Uterus (tissue), 4 donors: Measurements from ENCODE around the gene CADPS2. TPM values are rescaled to one million over a fixed set of nuclear protein-coding genes. Genes with fewer than 3 reads are reported as not detected.

Experiments used
- DNase-seq, 2 donors: peaks; one replicate each; pipeline ENCODE4 v3.0.0-alpha.2; 2019 to 2020
- H3K27ac ChIP-seq, 2 donors: fragments of 200-600 bp; sonication (generic); 1 replicate in 1 of 2; 2 replicates in 1 of 2; pipeline ENCODE4 v1.5.1; 2016 to 2018
- H3K27me3 ChIP-seq, 2 donors: fragments of 200-600 bp; sonication (generic); one replicate each; pipeline ENCODE4 v1.5.1; 2018 to 2019; ENCODE audit warnings: control low read depth in 1 of 2
- H3K36me3 ChIP-seq, 2 donors: fragments of 200-600 bp; sonication (generic); one replicate each; pipeline ENCODE4 v1.5.1; 2019; ENCODE audit warnings: control low read depth in 1 of 2
- H3K4me1 ChIP-seq, 2 donors: fragments of 200-600 bp; sonication (generic); one replicate each; pipeline ENCODE4 v1.5.1; 2018 to 2019; ENCODE audit warnings: control low read depth in 1 of 2
- H3K4me3 ChIP-seq, 2 donors: fragments of 200-600 bp; sonication (generic); 1 replicate in 1 of 2; 2 replicates in 1 of 2; pipeline ENCODE4 v1.5.1; 2018 to 2019; ENCODE audit warnings: mild to moderate bottlenecking in 1 of 2
- H3K9me3 ChIP-seq, 2 donors: fragments of 200-600 bp; sonication (generic); one replicate each; pipeline ENCODE4 v1.5.1; 2019; ENCODE audit warnings: control low read depth in 1 of 2
- POLR2A ChIP-seq, 2 donors: fragments of 450-650 bp; IDR thresholded peaks; one replicate each; pipeline ENCODE4 v1.6.1; 2016; ENCODE audit warnings: antibody characterized with exemption in 2 of 2, mild to moderate bottlenecking in 1 of 2, moderate library complexity in 1 of 2
- intact Hi-C: fragments of 100-400 bp; cut with DNase I; formaldehyde crosslinking; loops from one replicate; pipeline ENCODE4 v1.15.1; 2023; ENCODE audit warnings: low total_unique reads
- total RNA-seq, 4 donors: library from RNA; depleted of rRNA in 3 of 4; stranded (reverse); fragments of >200 nt in 3 of 4; gene quantifications; one replicate each; pipeline versions ENCODE4 v1.1.0 to v1.2.4, GENCODE V29; 2014 to 2023
- TF ChIP-seq, protein P1 (sequence below), 4 experiments: fragments of 200-600 bp in 2 of 4; fragments of 450-650 bp in 2 of 4; sonication (generic) in 2 of 4; IDR thresholded peaks; one replicate each; pipeline ENCODE4 v1.5.1; 2016 to 2019; ENCODE audit warnings: antibody characterized with exemption in 4 of 4, mild to moderate bottlenecking in 2 of 4, moderate library complexity in 1 of 4
- donor health status: DM: yes; HTN: yes; CAD: no.

CADPS2 gene
- total RNA-seq, 4 donors from 2014 or later, result 11.5 to 119 (median 36.8) TPM

DNA sequence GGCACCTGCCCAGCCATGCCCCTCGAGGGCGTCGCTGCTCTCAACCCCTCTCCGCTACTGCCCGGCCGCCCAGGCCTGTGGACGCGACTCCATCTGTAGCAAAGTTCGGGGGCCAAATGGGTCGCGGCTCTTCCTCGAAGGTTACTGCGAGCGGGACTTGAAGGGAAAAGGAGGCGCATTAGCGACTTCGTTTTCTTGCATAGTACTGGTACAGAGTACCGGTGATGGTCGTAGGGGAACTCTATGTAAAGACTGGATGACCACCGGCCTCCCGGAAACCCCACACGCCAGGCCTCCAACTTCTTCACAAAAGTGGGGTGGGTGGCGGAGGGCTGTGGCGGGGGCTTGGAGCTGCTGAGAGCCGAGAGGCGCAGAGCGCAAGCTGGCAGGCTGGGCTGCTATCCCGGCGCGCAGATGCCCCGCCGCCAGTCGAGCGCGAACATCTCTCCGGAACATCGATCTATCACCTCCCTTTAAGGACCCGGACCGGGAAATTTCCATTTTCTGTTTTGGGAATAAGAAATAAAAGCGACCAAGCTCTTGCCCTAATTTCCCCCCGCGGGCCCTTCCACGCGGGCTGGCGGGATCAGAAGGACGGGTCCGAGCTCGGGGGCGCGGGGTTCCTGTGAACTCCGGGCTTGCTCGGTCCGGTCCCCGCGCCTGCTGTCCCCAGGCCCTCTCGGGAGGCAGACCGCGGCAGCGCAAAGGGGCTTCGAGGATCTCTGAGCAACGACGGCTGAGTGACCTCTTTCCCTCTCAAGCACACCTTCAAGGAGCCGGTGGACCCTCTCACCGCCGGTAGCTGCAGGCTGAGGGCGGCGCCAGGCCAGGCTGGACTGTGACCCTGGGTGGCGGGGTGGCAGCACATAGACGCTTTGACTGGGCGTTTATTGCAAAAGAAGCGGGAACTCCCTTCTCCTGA lies 569.5 kb downstream of the CADPS2 start:
- TF ChIP-seq, protein P1, sequence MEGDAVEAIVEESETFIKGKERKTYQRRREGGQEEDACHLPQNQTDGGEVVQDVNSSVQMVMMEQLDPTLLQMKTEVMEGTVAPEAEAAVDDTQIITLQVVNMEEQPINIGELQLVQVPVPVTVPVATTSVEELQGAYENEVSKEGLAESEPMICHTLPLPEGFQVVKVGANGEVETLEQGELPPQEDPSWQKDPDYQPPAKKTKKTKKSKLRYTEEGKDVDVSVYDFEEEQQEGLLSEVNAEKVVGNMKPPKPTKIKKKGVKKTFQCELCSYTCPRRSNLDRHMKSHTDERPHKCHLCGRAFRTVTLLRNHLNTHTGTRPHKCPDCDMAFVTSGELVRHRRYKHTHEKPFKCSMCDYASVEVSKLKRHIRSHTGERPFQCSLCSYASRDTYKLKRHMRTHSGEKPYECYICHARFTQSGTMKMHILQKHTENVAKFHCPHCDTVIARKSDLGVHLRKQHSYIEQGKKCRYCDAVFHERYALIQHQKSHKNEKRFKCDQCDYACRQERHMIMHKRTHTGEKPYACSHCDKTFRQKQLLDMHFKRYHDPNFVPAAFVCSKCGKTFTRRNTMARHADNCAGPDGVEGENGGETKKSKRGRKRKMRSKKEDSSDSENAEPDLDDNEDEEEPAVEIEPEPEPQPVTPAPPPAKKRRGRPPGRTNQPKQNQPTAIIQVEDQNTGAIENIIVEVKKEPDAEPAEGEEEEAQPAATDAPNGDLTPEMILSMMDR (IDR thresholded peaks at IDR 0.05), result no peak
- no peak for TF ChIP-seq POLR2A (IDR thresholded peaks at IDR 0.05)
- H3K4me1 ChIP-seq, result no peaks in the 10 kb centered on the region
- H3K36me3 ChIP-seq, result no peaks in the 10 kb centered on the region
- no peak for DNase-seq
- no peak overlapping the region for H3K4me3 ChIP-seq
- peaks cover 11 to 53% of the 10 kb centered on the region in 2 donors for H3K27me3 ChIP-seq
- H3K27ac ChIP-seq, result no peak overlapping the region
- no peaks in the 10 kb centered on the region for H3K9me3 ChIP-seq
- intact Hi-C loops, result no loop called here

DNA sequence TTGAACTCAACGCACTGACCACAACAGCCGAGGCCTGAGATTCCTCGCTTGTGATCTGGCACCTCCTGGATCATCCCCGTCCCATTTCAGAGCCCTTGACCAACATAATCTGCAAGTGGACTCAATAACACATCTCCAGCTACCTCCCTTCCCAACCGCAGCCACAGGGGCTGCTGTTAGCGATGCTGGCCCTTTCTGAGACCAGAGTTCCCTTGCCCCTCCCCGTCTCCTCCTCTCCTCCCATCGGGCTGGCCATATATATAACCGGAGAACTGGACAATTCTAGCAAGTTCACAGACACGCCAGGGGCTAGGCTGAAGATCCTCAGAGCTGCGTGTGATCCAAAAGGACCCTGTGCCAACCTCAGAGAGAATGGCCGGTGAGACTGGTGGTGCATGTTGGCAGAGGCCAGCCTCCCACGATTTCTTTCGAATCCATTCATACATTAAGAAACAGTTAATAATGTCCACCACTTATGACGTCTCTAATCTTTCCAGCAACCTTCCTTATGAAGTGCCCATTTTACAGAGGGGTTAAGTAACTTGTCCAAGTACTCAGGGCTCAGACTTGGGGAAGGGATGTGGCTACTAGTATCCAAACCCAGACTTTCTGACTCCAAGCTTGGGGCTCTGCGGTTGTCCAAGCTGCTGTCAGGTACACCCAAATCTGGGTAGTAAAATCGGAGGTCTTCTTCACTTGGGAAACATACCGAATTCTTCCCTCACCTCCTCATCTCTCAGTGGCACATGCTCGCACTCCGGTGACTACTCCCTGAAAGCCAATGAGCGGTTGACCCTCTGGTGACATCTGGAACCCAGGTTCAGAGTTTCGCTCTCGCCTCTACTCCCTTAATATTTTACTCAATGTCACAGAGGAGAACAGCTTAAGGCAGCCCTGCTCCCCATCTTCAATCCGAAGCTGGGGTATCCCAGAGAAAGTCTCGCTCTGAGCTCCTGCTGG lies 570.5 kb downstream of the CADPS2 start:
- no peak for DNase-seq
- Histone ChIP-seq H3K27me3 (peaks cover 11 to 62% of the 10 kb centered on the region in 2 donors), H3K4me1 (no peaks in the 10 kb centered on the region), H3K4me3 (no peak overlapping the region), H3K27ac (no peak overlapping the region), H3K36me3 (no peaks in the 10 kb centered on the region), H3K9me3 (no peaks in the 10 kb centered on the region)
- intact Hi-C loops, result no loop called here
- TF ChIP-seq, protein P1 (IDR thresholded peaks at IDR 0.05), result no peak
- no peak for TF ChIP-seq POLR2A (IDR thresholded peaks at IDR 0.05)

DNA sequence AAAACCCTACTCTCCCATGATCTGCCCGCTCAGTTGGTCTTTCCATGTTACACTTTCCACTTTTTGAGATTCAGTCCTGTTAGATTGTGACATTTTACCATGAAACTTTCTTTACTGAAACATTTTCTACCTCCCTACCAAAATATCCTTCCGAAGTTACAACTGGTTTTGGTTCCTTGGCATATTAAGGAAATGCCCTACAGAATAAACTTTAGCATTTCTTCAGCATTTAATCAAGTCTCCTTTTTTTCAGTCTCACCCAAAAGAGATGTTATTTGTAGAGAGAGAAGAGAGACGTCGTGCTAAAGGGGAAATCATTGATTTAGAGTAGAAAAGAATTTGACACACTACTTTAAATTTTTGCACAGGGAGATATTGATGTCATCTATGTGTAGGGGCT lies 572.0 kb downstream of the CADPS2 start:
- no peak overlapping the region for H3K27ac ChIP-seq
- no peaks in the 10 kb centered on the region for H3K4me1 ChIP-seq

DNA sequence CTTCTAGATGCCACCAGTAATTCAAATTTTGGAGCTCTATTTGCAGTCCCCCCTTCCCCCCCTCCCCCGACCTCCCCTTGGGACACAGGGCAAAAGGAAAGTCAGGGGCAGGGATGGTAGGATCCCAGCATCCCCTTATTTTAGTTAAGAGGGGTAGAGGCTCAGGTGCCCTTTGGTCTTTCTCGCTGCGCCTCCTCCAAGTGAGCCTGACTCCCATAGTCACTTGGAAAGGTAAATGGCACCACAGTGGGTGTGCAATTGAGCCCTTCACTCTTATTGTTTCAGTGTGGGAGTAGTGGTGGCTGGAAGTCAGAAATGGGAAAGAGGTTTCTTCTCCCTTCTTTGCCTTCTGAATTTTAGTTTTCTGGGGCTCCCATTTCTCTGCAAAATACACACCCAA lies 573.5 kb downstream of the CADPS2 start:
- Histone ChIP-seq H3K4me3 (no peak overlapping the region), H3K4me1 (no peaks in the 10 kb centered on the region)
- intact Hi-C loops, result no loop called here

More for the DNA sequence above, 572.0 kb downstream of the CADPS2 start:
- no peaks in the 10 kb centered on the region for H3K36me3 ChIP-seq
- no peak for TF ChIP-seq POLR2A (IDR thresholded peaks at IDR 0.05)
- TF ChIP-seq, protein P1 (IDR thresholded peaks at IDR 0.05), result no peak
- intact Hi-C loops, result no loop called here
- DNase-seq, result no peak
- no peak overlapping the region for H3K4me3 ChIP-seq
- H3K9me3 ChIP-seq, result no peaks in the 10 kb centered on the region
- peaks cover 15 to 77% of the 10 kb centered on the region in 2 donors for H3K27me3 ChIP-seq

More for the DNA sequence above, 573.5 kb downstream of the CADPS2 start:
- TF ChIP-seq, protein P1 (IDR thresholded peaks at IDR 0.05), result no peak
- no peak for TF ChIP-seq POLR2A (IDR thresholded peaks at IDR 0.05)
- Histone ChIP-seq H3K9me3 (no peaks in the 10 kb centered on the region), H3K27ac (no peak overlapping the region), H3K36me3 (no peaks in the 10 kb centered on the region), H3K27me3 (peaks cover 19 to 92% of the 10 kb centered on the region in 2 donors)
- DNase-seq, result no peak
